ENCODE measurements around the gene TBP.
"Not testable (repeated sequence)": the region's sequence is repeated elsewhere in the genome, so short reads cannot be mapped to it uniquely, and the experiment has no call there.

Gene TBP

DNA sequence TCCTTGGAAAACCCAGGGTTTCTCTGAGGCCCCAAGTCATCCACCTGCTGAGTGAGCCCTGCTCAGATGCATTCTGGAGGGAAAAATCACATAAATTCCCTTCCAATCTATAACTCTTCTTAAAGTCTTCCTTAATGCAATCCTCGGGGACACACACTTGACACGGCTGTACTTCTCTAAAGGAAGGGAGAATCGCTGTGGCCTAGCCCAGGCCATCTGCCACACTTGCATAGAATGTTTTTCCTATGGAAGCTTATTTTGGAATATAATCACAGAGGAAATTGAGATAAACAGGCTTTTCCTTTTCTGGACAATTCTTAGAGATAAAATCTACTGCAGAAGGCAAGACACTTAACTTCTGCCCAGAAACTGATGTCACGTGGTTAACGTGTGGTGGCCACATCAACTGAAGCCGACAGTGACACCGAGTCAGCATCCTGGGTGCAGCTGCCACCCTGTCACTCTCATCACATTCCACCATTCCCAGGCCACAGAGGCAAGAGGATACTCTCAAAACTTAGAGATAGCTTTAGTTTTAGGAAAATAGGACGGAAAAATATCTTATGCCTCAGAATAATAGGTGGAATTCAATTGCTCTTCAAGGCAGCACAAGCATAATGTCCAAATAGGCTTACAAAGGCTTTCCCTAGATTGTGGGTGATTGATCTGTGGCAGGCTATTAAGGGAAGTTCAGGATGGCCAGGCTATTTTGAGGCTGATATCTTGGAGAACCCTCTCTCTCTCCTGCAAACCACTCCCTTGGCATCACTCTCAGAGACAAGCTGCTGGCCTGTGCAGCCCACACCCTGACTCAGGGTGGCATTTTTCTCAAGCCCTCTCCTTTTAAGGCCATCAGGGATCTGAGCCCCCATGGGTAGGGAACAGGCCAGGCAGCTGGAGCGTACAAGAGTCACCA lies 30.7 kb upstream of the TBP start:
- no peak overlapping the region for H2AFZ ChIP-seq (ENCODE audit: low read depth, low read length)
- no peaks in the 10 kb centered on the region for H3K4me1 ChIP-seq (ENCODE audit: insufficient read depth, low read length)
- H3K4me3 ChIP-seq (ENCODE audit: low read length): no peak overlapping the region
- no peaks in the 10 kb centered on the region for H3K27me3 ChIP-seq (ENCODE audit: insufficient read depth, low read length)
- H3K36me3 ChIP-seq (ENCODE audit: insufficient read depth, low read length): no peaks in the 10 kb centered on the region
- H3K9me3 ChIP-seq (ENCODE audit: low read length): no peaks in the 10 kb centered on the region

DNA sequence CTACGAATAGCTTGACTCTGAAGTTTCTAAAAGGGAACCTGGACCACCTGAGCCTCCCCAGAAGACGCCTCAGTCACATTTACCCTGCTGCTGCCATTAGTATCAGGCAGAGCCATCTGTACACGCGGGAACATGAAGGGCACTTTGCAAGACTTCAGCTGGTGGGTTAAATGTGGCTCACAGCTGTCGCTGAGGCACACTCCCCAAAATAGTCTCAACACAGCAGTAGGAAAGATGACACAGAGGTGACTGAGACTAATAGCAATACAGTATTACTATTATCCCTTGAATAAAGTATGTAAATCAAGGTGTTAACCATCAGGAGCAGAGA lies 30.0 kb upstream of the TBP start:
- no peaks in the 10 kb centered on the region for H3K27me3 ChIP-seq (ENCODE audit: insufficient read depth, low read length)
- no peak overlapping the region for H3K4me3 ChIP-seq (ENCODE audit: low read length)
- no peaks in the 10 kb centered on the region for H3K9me3 ChIP-seq (ENCODE audit: low read length)
- H2AFZ ChIP-seq (ENCODE audit: low read depth, low read length): no peak overlapping the region
- H3K4me1 ChIP-seq (ENCODE audit: insufficient read depth, low read length): no peaks in the 10 kb centered on the region
- H3K36me3 ChIP-seq (ENCODE audit: insufficient read depth, low read length): no peaks in the 10 kb centered on the region

DNA sequence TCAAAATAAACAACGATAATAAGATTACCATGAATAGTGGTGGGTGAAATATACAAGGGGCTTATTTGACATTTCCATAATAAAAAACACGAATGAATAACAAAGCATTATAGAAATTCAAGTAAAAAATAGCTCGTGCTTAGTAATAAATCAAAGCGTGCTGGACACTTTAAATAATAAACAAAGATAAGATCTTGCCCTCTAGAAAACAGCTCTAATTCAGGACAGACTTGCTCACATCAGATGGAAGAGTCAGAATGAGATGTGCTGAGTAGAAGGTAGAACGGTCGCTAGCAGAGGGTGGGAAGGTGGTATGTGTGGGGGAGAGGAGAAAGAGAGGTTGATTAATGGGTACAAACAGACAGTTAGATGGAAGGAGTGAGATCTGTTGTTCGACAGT lies 28.4 kb upstream of the TBP start:
- H3K36me3 ChIP-seq (ENCODE audit: insufficient read depth, low read length): no peaks in the 10 kb centered on the region
- no peaks in the 10 kb centered on the region for H3K27me3 ChIP-seq (ENCODE audit: insufficient read depth, low read length)
- no peak overlapping the region for H3K4me3 ChIP-seq (ENCODE audit: low read length)
- H2AFZ ChIP-seq (ENCODE audit: low read depth, low read length): no peak overlapping the region
- H3K9me3 ChIP-seq (ENCODE audit: low read length): no peaks in the 10 kb centered on the region
- no peaks in the 10 kb centered on the region for H3K4me1 ChIP-seq (ENCODE audit: insufficient read depth, low read length)

DNA sequence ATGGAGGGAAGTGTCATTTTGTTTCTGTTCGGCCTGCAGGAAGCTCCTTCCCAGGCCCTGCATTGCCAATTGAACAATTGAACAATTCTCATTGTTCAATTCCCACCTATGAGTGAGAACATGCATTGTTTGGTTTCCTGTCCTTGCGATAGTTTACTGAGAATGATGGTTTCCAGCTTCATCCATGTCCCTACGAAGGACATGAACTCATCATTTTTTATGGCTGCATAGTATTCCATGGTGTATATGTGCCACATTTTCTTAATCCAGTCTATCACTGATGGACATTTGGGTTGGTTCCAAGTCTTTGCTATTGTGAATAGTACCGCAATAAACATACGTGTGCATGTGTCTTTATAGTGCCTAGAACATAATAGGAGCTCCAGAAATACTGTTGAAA lies 26.2 kb upstream of the TBP start:
- not testable (repeated sequence) for H2AFZ ChIP-seq (ENCODE audit: low read depth, low read length); H3K27me3 ChIP-seq (ENCODE audit: insufficient read depth, low read length); H3K4me1 ChIP-seq (ENCODE audit: insufficient read depth, low read length); H3K9me3 ChIP-seq (ENCODE audit: low read length); H3K4me3 ChIP-seq (ENCODE audit: low read length); H3K36me3 ChIP-seq (ENCODE audit: insufficient read depth, low read length)

DNA sequence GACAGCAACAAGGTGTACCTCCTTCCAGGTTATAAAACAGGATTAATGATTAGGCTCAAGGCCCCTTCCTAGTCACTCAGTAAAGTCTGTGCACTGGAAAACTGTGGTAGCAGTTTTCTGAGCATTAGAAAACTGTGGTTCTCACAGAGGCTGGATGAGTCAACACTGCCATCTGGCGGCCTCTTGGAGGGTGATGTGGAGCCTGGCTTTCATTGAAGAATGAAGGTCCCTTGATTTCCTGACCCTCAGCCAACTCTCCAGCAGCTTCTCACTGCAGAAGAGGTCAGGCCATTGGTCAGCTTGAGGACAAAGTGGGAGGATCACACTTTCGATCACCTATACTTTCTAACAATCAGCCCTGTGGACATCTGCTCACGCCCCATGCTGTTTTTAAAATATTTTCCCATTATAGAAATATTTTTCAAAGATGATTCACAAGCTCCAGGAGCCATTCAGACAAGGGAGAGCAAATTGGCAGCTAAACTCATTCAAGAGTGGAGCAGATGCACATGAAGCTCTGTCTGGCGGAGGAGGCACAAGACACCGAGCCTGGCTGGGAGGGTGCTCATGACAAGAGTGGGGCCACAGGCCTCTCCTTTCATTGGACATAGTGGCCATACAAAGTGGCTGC lies 24.2 kb upstream of the TBP start:
- Histone ChIP-seq H3K9me3 (ENCODE audit: low read length) (no peaks in the 10 kb centered on the region), H3K27me3 (ENCODE audit: insufficient read depth, low read length) (no peaks in the 10 kb centered on the region), H3K36me3 (ENCODE audit: insufficient read depth, low read length) (peaks cover 17% of the 10 kb centered on the region), H3K4me1 (ENCODE audit: insufficient read depth, low read length) (no peaks in the 10 kb centered on the region), H3K4me3 (ENCODE audit: low read length) (no peak overlapping the region), H2AFZ (ENCODE audit: low read depth, low read length) (no peak overlapping the region)

DNA sequence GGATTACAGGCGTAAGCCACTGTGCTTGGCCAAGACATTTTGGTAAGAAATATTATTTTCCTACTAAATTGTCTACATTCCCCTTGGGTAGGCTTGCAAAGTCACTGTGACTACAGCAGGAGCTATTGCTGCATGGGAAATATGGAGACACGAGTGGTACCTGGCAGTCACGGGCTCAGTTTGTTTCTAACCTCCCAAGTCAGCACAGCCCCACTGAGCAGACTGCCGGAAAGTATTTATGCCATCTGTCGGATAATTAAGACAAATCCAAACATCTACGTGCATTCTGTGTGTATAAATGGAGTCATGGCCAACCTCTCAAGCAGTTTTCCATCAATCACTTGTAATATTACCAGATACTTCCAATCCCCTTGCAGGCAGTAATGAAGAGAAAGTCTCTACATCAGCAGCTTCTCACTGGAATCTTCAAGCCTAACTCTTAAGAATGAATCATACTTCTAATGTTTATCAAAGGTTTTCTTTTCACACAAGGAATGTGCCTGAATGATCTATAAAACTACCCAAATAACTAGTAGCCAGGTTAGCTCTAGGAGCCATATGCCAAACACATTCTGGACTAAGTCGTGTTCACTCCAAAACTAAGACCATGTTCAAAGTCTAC lies 21.2 kb upstream of the TBP start:
- Histone ChIP-seq H3K4me3 (ENCODE audit: low read length) (no peak overlapping the region), H3K36me3 (ENCODE audit: insufficient read depth, low read length) (peaks cover 46% of the 10 kb centered on the region), H2AFZ (ENCODE audit: low read depth, low read length) (no peak overlapping the region), H3K27me3 (ENCODE audit: insufficient read depth, low read length) (no peaks in the 10 kb centered on the region), H3K9me3 (ENCODE audit: low read length) (no peaks in the 10 kb centered on the region), H3K4me1 (ENCODE audit: insufficient read depth, low read length) (no peaks in the 10 kb centered on the region)

DNA sequence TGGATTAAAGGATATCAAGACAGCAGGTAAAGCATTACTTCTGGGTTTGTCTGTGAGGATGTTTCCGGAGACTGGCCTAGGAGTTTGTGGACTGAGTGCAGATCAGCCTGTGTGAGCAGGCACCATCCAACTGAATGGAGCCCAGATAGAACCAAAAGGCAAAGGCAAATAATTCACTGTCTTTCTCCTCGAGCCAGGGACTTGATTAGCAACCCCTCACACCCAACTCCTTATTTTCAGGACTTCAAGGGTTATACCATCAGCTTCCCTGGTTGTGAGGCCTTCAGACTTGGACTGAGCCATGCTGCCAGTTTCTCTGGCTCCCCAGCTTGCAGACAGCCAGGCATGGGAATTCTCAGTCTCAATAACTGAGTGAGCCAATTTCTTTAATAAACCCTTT lies 20.4 kb upstream of the TBP start:
- H3K36me3 ChIP-seq (ENCODE audit: insufficient read depth, low read length): peaks cover 54% of the 10 kb centered on the region

DNA sequence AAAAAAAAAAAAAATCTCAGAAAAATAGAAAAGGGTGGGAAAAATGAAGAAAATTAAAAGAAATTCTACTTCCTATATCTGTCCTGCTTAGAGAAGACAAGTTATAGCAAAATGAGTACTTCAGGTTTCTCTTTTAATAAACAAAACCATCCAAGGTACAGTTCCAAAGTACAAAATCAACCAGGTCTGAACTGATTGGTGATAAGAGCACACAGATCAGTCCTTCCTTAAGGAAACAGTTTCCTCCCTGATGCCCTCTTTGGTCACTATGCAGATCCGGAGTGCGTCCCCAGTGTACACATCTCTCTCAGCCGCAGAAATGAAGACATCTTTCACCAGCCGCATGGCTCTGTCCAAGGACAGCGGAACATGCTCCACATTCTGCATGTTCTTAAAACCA lies 19.2 kb upstream of the TBP start:
- peaks cover 65% of the 10 kb centered on the region for H3K36me3 ChIP-seq (ENCODE audit: insufficient read depth, low read length)
- no peaks in the 10 kb centered on the region for H3K4me1 ChIP-seq (ENCODE audit: insufficient read depth, low read length)
- no peak overlapping the region for H2AFZ ChIP-seq (ENCODE audit: low read depth, low read length)
- H3K4me3 ChIP-seq (ENCODE audit: low read length): no peak overlapping the region
- no peaks in the 10 kb centered on the region for H3K27me3 ChIP-seq (ENCODE audit: insufficient read depth, low read length)
- no peaks in the 10 kb centered on the region for H3K9me3 ChIP-seq (ENCODE audit: low read length)

More for the DNA sequence above, 20.4 kb upstream of the TBP start:
- no peak overlapping the region for H3K4me3 ChIP-seq (ENCODE audit: low read length)
- H3K9me3 ChIP-seq (ENCODE audit: low read length): no peaks in the 10 kb centered on the region
- H3K4me1 ChIP-seq (ENCODE audit: insufficient read depth, low read length): no peaks in the 10 kb centered on the region
- H2AFZ ChIP-seq (ENCODE audit: low read depth, low read length): no peak overlapping the region
- no peaks in the 10 kb centered on the region for H3K27me3 ChIP-seq (ENCODE audit: insufficient read depth, low read length)

DNA sequence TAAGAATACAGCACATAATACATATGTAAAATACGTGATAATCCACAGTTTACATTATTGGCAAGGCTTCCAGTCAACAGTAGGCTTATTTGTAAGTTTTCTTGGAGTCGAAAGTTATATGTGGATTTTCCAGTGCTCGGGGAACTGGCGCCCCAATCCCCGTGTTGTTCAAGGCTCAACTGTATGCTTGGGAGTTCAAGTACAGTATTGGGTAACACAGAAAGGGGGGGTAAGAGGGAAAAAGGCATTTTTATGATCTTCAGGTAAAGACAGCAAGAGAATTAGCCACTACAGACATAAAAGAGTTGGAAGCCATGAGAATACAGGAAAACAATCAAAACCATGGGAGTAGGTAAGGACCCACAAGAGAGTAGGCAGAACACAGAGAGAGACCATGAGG lies 17.5 kb upstream of the TBP start:
- peaks cover 78% of the 10 kb centered on the region for H3K36me3 ChIP-seq (ENCODE audit: insufficient read depth, low read length)
- H2AFZ ChIP-seq (ENCODE audit: low read depth, low read length): no peak overlapping the region
- H3K4me3 ChIP-seq (ENCODE audit: low read length): no peak overlapping the region
- no peaks in the 10 kb centered on the region for H3K9me3 ChIP-seq (ENCODE audit: low read length)
- H3K27me3 ChIP-seq (ENCODE audit: insufficient read depth, low read length): no peaks in the 10 kb centered on the region
- no peaks in the 10 kb centered on the region for H3K4me1 ChIP-seq (ENCODE audit: insufficient read depth, low read length)

DNA sequence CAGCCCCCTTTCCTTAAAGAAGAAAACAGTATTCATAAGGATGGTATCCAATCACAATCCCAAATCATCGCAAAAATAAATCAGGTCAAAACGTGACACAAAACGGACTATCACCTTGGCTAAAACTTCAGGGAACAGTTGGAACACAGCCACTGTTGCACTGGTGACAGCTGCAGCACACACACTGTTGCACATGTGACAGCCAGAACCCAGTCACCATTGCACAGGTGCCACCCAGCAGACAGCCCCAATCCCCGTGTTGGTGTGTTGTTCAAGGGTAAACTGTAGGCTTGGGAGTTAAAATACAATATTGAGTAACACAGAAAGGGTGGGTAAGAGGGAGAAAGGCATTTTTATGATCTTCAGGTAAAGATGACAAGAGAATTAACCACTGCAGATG lies 16.8 kb upstream of the TBP start:
- Histone ChIP-seq H3K9me3 (ENCODE audit: low read length) (no peaks in the 10 kb centered on the region), H3K4me1 (ENCODE audit: insufficient read depth, low read length) (no peaks in the 10 kb centered on the region), H3K27me3 (ENCODE audit: insufficient read depth, low read length) (no peaks in the 10 kb centered on the region), H3K4me3 (ENCODE audit: low read length) (no peak overlapping the region), H2AFZ (ENCODE audit: low read depth, low read length) (no peak overlapping the region), H3K36me3 (ENCODE audit: insufficient read depth, low read length) (peaks cover 84% of the 10 kb centered on the region)

DNA sequence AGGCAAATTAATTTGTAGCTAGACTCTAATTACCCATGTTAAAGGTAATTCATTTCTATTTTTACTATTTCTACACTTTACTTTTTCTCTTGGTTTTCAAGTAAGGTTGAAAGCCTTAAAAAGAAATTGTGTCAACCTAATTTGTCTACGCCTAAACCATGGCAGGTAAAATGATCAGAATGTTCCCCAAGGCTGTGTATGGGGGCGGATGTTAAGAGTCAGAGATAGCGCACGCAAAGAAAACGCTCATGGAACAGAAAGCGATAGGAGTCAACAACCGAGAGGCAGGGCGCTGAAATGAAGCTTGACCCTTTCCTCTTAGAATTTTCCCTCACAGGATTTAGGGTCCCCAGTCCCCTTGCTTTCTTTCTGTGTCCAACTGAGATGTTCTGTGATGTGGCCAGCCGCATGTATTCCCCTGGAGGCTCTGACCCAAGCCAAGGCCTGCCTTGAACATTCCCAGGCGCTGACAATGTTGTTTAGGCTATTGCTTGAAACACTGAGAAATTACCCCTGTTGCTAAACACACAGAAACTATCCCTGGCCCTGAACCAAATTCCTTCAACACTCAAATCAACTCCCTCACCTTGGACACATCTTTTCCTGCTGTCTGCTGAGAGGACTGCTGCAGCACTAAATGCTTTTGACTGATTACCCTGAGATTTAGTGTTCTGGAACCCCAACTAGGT lies 12.0 kb upstream of the TBP start:
- no peaks in the 10 kb centered on the region for H3K4me1 ChIP-seq (ENCODE audit: insufficient read depth, low read length)
- H3K36me3 ChIP-seq (ENCODE audit: insufficient read depth, low read length): peaks cover 86% of the 10 kb centered on the region
- no peaks in the 10 kb centered on the region for H3K9me3 ChIP-seq (ENCODE audit: low read length)
- no peaks in the 10 kb centered on the region for H3K27me3 ChIP-seq (ENCODE audit: insufficient read depth, low read length)
- no peak overlapping the region for H2AFZ ChIP-seq (ENCODE audit: low read depth, low read length)
- H3K4me3 ChIP-seq (ENCODE audit: low read length): no peak overlapping the region

DNA sequence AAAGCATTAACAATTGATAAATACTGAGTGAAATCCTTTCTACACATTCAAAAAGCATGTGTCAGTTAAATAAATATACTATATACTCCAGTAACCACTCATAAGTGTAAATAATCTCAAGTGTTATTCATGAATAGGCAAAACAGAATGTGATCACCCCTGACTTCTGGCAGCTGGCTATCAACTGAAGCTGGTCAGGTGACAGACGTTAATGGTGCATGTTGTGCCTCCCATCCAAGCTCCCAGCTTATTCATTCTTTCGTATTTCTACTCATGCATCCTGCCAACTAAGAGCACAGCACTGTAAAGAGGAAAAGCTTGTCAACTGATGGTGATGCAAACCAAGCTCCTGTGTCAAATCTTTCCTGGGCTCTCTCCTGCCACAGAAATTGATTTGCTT lies 8.8 kb upstream of the TBP start:
- H2AFZ ChIP-seq (ENCODE audit: low read depth, low read length): no peak overlapping the region
- H3K27me3 ChIP-seq (ENCODE audit: insufficient read depth, low read length): no peaks in the 10 kb centered on the region
- no peak overlapping the region for H3K4me3 ChIP-seq (ENCODE audit: low read length)
- no peaks in the 10 kb centered on the region for H3K9me3 ChIP-seq (ENCODE audit: low read length)
- H3K4me1 ChIP-seq (ENCODE audit: insufficient read depth, low read length): peaks cover 3% of the 10 kb centered on the region
- H3K36me3 ChIP-seq (ENCODE audit: insufficient read depth, low read length): peaks cover 74% of the 10 kb centered on the region

Measured in neuron (in vitro differentiated cells).